ENCODE measurements around the gene B3GAT3. TPM values are rescaled to one million over a fixed set of nuclear protein-coding genes. Genes with fewer than 3 reads are reported as not detected.
"Not testable (repeated sequence)": the region's sequence is repeated elsewhere in the genome, so short reads cannot be mapped to it uniquely, and the experiment has no call there.

The B3GAT3 gene
- total RNA-seq, 2 experiments from 2014 or later: 63.0 to 64.8 TPM

DNA sequence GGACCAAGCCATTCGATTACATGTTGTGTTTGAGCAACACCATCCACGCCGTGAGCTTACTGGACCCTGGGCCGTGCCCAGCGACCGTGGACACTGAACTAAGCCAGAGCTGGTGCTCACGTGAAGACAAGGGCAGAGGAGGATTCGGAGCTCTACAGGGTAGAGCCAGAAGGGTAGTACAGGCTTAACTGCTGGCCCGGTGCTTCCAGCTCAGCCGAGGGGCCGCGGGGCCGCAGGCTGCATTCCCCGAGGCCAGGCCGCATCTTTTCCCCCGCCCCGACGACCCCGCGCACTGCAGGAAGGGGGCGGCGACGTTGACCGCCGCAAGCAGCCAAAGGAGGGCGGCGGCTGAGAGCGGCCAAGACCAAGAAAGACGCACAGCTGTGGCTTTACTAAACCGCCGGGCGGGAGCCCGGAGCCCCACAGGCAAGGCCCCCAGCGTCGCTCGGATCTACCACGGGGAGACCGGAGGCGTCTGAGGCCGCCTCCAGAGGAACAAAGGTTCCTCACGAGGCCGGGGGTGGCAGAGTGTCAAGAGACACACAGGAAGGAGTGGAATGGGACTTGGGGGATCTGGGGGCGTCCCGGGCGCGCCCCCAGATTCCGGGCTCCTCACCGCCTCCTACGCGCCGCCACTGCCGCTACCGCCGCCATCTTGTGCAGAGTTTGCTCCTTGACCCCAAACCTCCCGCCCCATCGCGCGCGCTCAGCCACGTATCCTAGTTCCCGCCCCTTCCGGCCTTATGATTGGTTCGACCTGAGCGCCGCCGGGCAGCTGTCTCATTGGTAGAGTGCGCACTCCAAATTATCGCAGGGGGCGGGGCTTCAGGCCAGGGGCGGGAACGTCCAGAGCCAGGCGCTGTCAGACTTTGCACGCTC lies 24.4 kb upstream of the B3GAT3 start, which contains the start of gene GANAB:
GANAB (minus strand) TSS at position 668 of the 879 bp plus-strand sequence; CDS start at position 654, 14 bp downstream.
- ATAC-seq (peak; percentile 98), DNase-seq (peak; percentile 100)
- H3K9me3 Mint-ChIP-seq (ENCODE audit: insufficient read depth): no peaks in the 10 kb centered on the region
- H3K27me3 Mint-ChIP-seq (ENCODE audit: low read depth): no peaks in the 10 kb centered on the region
- POLR2A ChIA-PET: interaction anchor here (0.7 to 8.9 kb wide), 12 partner anchors 11 to 195 kb away, joined by 3 to 76 read pairs (median 5); partner anchors contain the start of genes B3GAT3, C11orf98, CSKMT and HNRNPUL2
- H3K27ac Mint-ChIP-seq: peak within 1 kb of the TSS; percentile 96
- peaks cover 32% of the 10 kb centered on the region for H3K4me1 Mint-ChIP-seq (ENCODE audit: low read depth)
- CTCF ChIA-PET: interaction anchor here (0.7 to 1.6 kb wide), 3 partner anchors 54 to 251 kb away, joined by 3 to 10 read pairs (median 3); partner anchors contain the start of gene TUT1
- peak within 1 kb of the TSS; percentile 99 for H3K4me3 Mint-ChIP-seq
- peaks cover 46% of the 10 kb centered on the region for H3K36me3 Mint-ChIP-seq (ENCODE audit: low read depth)

DNA sequence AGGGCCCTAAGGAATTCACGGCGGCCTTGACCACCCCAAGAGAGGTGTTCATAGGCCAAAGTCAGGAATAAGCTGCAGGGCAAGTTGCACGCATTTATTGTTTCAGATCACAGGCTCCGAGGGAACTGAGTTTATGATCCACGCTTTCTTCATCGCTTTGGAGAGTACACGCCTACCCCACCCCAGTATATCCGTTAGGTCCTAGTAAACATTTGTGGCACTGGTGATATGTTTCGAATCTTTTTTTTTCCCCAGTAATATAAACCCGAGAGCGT lies 23.8 kb upstream of the B3GAT3 start:
- POLR2A ChIA-PET: interaction anchor here (0.7 to 8.9 kb wide), 10 partner anchors 11 to 196 kb away, joined by 3 to 76 read pairs (median 6); partner anchors contain the start of genes B3GAT3, C11orf98, CSKMT and TMEM223
- ATAC-seq (peak; percentile 1), DNase-seq (no peak)
- peak overlapping the region; percentile 96 for H3K27ac Mint-ChIP-seq
- CTCF ChIA-PET: interaction anchor here (0.7 to 1.6 kb wide), 3 partner anchors 54 to 250 kb away, joined by 3 to 10 read pairs (median 3); partner anchors contain the start of gene TUT1
- peaks cover 49% of the 10 kb centered on the region for H3K36me3 Mint-ChIP-seq (ENCODE audit: low read depth)
- no peaks in the 10 kb centered on the region for H3K9me3 Mint-ChIP-seq (ENCODE audit: insufficient read depth)
- peak overlapping the region; percentile 99 for H3K4me3 Mint-ChIP-seq
- H3K27me3 Mint-ChIP-seq (ENCODE audit: low read depth): no peaks in the 10 kb centered on the region
- H3K4me1 Mint-ChIP-seq (ENCODE audit: low read depth): peaks cover 36% of the 10 kb centered on the region

DNA sequence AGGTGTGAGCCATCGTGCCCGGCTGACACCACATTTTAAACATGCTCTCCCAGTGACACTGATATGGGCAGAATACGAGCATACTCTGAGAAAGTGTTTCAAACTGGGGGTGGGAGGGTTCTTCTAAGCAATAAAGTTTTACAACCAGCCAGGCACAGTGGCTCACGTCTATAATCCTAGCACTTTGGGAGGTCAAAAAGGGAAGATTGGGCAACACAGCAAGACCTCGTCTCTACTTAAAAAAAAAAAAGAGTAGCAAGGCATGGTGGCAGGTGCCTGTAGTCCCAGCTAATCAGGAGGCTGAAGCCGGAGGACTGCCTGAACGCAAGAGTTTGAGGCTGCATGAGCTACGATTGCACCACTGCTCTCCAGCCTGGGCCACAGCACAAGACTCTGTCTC lies 22.4 kb upstream of the B3GAT3 start:
- POLR2A ChIA-PET: interaction anchor here (0.6 to 8.9 kb wide), 7 partner anchors 10 to 89 kb away, joined by 3 to 76 read pairs (median 4); partner anchors contain the start of genes C11orf98, CSKMT and TUT1
- Mint-ChIP-seq H3K27me3 (ENCODE audit: low read depth) (no peaks in the 10 kb centered on the region), H3K4me3 (peak overlapping the region; percentile 45), H3K9me3 (ENCODE audit: insufficient read depth) (no peaks in the 10 kb centered on the region), H3K36me3 (ENCODE audit: low read depth) (peaks cover 52% of the 10 kb centered on the region), H3K27ac (peak overlapping the region; percentile 34), H3K4me1 (ENCODE audit: low read depth) (peaks cover 44% of the 10 kb centered on the region)
- CTCF ChIA-PET: interaction anchor here (0.6 to 1.2 kb wide), 4 partner anchors 9 to 188 kb away, joined by 3 to 4 read pairs (median 3); partner anchors contain the start of genes INTS5 and STX5
- no peak for DNase-seq
- ATAC-seq: no peak

DNA sequence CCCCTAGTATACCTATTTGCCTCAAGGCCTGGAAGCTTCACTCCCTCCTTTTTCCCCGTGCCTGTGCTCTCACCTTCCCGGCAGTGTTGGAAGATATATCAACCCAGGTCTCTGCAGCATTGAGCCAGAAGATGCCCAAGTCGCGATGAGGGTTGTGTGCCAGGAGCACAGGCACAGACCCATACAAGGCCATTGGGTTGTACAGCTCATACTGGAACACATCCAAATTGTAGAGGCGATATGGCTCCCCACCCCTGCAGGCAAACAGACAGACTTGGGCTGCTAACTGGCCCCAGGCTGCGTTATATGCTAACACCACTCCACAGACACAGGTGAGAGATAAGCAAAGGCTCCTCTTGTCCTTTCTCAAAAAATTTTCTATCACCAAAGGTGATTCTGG lies 10.7 kb upstream of the B3GAT3 start:
- H3K36me3 Mint-ChIP-seq (ENCODE audit: low read depth): peaks cover 83% of the 10 kb centered on the region

DNA sequence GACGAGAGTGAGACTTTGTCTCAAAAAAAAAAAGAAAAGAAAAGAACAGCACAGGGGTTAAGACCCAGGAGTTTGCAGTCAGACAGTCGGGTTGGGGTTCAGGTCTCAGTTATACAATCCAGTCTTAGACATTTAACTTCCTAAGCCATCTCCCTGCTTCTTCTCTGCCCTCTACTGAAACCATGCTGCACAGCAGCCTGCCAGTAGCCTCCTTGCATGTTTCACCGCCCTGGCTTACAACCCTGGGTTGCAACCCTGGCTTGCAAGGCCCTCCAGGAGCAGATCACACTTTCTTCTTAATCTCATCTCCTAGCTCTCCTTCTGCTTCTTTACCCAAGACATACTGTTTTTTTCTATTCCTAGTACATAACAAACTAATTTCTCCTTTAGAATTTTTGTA lies 5.9 kb upstream of the B3GAT3 start:
- H3K36me3 Mint-ChIP-seq (ENCODE audit: low read depth): peaks cover 70% of the 10 kb centered on the region
- POLR2A ChIA-PET: interaction anchor here (1.0 kb wide), 1 partner anchor 37 kb away, joined by 3 read pairs; the partner anchor contains the start of genes C11orf98 and CSKMT

More for the DNA sequence above, 10.7 kb upstream of the B3GAT3 start:
- ATAC-seq (no peak), DNase-seq (no peak)
- Mint-ChIP-seq H3K4me3 (no peak overlapping the region), H3K27ac (peak overlapping the region; percentile 13), H3K9me3 (ENCODE audit: insufficient read depth) (no peaks in the 10 kb centered on the region), H3K4me1 (ENCODE audit: low read depth) (peaks cover 19% of the 10 kb centered on the region), H3K27me3 (ENCODE audit: low read depth) (no peaks in the 10 kb centered on the region)
- POLR2A ChIA-PET: no interaction called here
- CTCF ChIA-PET: no interaction called here

DNA sequence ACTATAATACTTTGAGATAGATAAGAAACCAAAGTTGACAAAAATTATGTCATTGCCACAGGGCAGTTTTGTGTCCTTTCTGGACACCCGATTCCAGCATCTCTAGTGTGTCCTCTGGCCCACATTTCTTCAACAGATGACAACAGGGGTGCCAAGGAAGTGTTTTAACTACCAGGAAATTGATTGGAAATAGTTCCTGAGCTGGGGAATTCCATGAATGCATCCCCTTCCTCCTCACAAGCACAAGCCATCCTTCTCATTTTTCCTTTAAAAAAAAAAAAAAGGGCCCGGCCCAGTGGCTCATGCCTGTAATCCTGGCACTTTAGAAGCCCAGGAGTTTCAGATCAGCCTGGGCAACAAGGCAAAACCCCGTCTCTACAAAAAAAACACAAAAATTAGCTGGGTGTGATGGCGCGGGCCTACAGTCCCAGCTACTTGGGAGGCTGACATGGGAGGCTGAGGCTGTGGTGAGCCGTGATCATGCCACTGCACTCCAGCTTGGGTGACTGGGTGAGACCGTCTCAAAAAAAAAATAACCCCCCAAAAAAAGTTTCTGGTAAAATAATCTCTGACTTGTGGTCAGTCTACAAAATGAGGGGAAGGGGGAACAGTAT lies 797 bp upstream of the B3GAT3 start:
- DNase-seq (no peak), ATAC-seq (no peak)
- peak overlapping the region; percentile 86 for H3K4me3 Mint-ChIP-seq
- H3K4me1 Mint-ChIP-seq (ENCODE audit: low read depth): peaks cover 29% of the 10 kb centered on the region
- H3K9me3 Mint-ChIP-seq (ENCODE audit: insufficient read depth): no peaks in the 10 kb centered on the region
- no peaks in the 10 kb centered on the region for H3K27me3 Mint-ChIP-seq (ENCODE audit: low read depth)
- ChIA-PET CTCF (interaction anchor here (1.0 to 3.4 kb wide), 8 partner anchors 11 to 62 kb away, joined by 3 to 18 read pairs (median 3); partner anchors contain the start of genes C11orf98, CSKMT, EML3 and TUT1), POLR2A (interaction anchor here (0.6 to 3.6 kb wide), 14 partner anchors 9 to 233 kb away, joined by 3 to 29 read pairs (median 9); partner anchors contain the start of genes C11orf98, CSKMT, EML3 and GANAB)
- H3K27ac Mint-ChIP-seq: peak overlapping the region; percentile 92
- peaks cover 48% of the 10 kb centered on the region for H3K36me3 Mint-ChIP-seq (ENCODE audit: low read depth)

More for the DNA sequence above, 5.9 kb upstream of the B3GAT3 start:
- Mint-ChIP-seq H3K4me1 (ENCODE audit: low read depth) (peaks cover 2% of the 10 kb centered on the region), H3K27me3 (ENCODE audit: low read depth) (no peaks in the 10 kb centered on the region), H3K27ac (no peak overlapping the region), H3K4me3 (no peak overlapping the region), H3K9me3 (ENCODE audit: insufficient read depth) (no peaks in the 10 kb centered on the region)
- DNase-seq (no peak), ATAC-seq (peak; percentile 24)
- CTCF ChIA-PET: interaction anchor here (1.5 to 1.8 kb wide), 3 partner anchors 16 to 67 kb away, joined by 3 to 4 read pairs (median 3); partner anchors contain the start of gene EML3

DNA sequence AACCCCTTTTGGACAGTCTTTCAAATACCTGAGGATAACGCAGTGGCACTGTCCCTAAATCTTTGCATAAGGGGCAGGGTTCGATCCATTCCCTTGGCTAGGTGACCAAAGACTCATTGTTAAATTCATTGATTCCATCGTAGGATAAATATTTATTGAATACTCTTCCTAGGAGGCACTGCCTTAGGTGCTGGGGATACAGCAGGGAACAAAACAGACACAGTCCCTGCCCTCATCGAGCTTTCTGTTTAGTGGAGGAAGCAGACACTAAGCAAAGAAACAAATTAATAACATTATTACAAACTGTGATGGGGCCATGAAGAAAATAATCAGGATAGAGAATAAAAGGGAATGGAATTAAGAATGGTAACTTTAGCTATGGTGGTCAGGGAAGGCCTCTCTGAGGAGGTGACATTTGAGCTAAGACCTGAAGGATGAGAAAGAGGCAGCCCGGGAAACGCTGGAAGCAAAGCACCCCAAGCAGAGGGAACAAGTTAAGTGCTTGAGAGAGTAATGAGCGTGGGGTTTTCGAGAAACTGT lies 689 bp downstream of the B3GAT3 start:
- H3K27ac Mint-ChIP-seq: peak overlapping the region; percentile 97

DNA sequence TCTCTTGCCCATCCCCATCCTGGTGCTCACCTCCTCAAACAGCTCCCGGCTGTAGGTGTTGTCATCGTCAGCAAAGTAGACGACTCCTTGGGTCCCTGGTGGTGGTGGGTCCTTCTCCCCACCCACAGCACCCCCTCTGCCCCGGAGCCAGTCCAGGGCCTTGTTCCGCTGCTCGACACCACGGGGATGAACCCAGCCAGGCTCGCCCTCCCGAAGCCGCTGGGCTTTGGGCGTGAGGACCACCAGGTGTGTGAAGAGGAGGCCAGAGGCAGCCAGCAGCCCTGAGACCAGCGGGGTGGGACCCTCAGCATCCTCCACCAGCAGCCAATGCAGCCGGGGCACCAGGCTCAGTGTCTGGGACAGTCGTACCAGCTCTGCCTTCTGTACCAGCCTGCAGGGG lies 4.8 kb downstream of the B3GAT3 start:
- ATAC-seq; DNase-seq; H3K4me3 Mint-ChIP-seq; H3K27ac Mint-ChIP-seq; H3K9me3 Mint-ChIP-seq (ENCODE audit: insufficient read depth); H3K27me3 Mint-ChIP-seq (ENCODE audit: low read depth): not testable (repeated sequence)
- POLR2A ChIA-PET: interaction anchor here (0.9 to 1.1 kb wide), 2 partner anchors 25 to 89 kb away, joined by 3 read pairs; no protein-coding TSS in a partner anchor
- Mint-ChIP-seq H3K4me1 (ENCODE audit: low read depth) (peaks cover 43% of the 10 kb centered on the region), H3K36me3 (ENCODE audit: low read depth) (peaks cover 30% of the 10 kb centered on the region)
- CTCF ChIA-PET: interaction anchor here (0.9 kb wide), 1 partner anchor 25 kb away, joined by 3 read pairs; the partner anchor contains the start of gene TUT1

More for the DNA sequence above, 689 bp downstream of the B3GAT3 start:
- Mint-ChIP-seq H3K9me3 (ENCODE audit: insufficient read depth) (no peaks in the 10 kb centered on the region), H3K4me1 (ENCODE audit: low read depth) (peaks cover 34% of the 10 kb centered on the region), H3K27me3 (ENCODE audit: low read depth) (no peaks in the 10 kb centered on the region), H3K4me3 (peak overlapping the region; percentile 86), H3K36me3 (ENCODE audit: low read depth) (peaks cover 43% of the 10 kb centered on the region)
- DNase-seq: no peak
- ChIA-PET POLR2A (interaction anchor here (0.8 to 3.6 kb wide), 19 partner anchors 9 to 235 kb away, joined by 3 to 29 read pairs (median 6); partner anchors contain the start of genes C11orf98, CSKMT, EEF1G and EML3), CTCF (interaction anchor here (0.7 to 3.4 kb wide), 13 partner anchors 10 to 240 kb away, joined by 3 to 18 read pairs (median 4); partner anchors contain the start of genes C11orf98, CSKMT, EML3 and MTA2)
- no peak for ATAC-seq

DNA sequence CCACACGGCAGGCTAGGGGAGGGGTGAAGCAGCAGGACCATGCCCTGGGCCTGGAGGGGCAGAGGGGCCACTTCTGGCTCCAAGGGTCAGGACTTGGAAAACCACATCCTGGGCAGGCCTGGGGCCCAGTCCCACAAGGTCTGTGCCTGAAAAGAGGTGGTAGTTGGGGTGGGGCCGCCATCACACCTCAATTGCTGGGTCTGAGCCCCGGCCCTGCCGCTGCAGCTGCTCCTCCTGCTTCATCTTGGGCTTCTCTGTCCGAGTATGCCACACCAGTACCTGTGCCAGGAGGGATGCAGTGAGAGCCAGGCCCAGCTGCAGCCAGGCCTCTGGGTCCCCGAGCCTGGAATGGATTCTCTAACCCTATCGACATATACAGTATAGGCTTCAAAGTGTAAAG lies 6.3 kb downstream of the B3GAT3 start:
- no peaks in the 10 kb centered on the region for H3K27me3 Mint-ChIP-seq (ENCODE audit: low read depth)
- no peak overlapping the region for H3K27ac Mint-ChIP-seq
- H3K4me3 Mint-ChIP-seq: no peak overlapping the region
- H3K4me1 Mint-ChIP-seq (ENCODE audit: low read depth): peaks cover 43% of the 10 kb centered on the region
- DNase-seq (no peak), ATAC-seq (no peak)
- H3K9me3 Mint-ChIP-seq (ENCODE audit: insufficient read depth): no peaks in the 10 kb centered on the region
- CTCF ChIA-PET: no interaction called here
- peaks cover 24% of the 10 kb centered on the region for H3K36me3 Mint-ChIP-seq (ENCODE audit: low read depth)
- POLR2A ChIA-PET: interaction anchor here (0.8 to 1.5 kb wide), 3 partner anchors 24 to 50 kb away, joined by 3 to 6 read pairs (median 5); partner anchors contain the start of genes C11orf98, CSKMT and TUT1

DNA sequence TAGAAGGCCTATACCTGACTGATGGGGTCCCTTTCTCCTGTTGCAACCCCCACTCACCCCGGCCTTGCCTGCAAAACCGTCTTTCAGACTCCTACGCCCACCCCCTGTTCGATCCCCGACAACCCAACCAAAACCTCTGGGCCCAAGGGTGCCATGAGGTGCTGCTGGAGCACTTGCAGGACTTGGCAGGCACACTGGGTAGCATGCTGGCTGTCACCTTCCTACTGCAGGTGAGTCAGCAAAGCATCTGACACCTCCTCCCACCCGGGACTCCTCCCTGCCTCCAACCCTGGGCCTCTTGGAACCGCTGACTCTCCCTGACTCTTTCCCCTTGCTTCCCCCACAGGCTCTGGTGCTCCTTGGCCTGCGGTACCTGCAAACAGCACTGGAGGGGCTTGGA lies 7.5 kb downstream of the B3GAT3 start:
- no peak overlapping the region for H3K4me3 Mint-ChIP-seq
- peaks cover 30% of the 10 kb centered on the region for H3K36me3 Mint-ChIP-seq (ENCODE audit: low read depth)
- H3K9me3 Mint-ChIP-seq (ENCODE audit: insufficient read depth): no peaks in the 10 kb centered on the region
- no peak for ATAC-seq
- H3K27ac Mint-ChIP-seq: peak overlapping the region; percentile 81
- ChIA-PET POLR2A (interaction anchor here (1.4 to 1.5 kb wide), 2 partner anchors 23 to 51 kb away, joined by 5 to 6 read pairs; partner anchors contain the start of genes C11orf98, CSKMT and TUT1), CTCF (interaction anchor here (4.4 kb wide), 1 partner anchor 22 kb away, joined by 24 read pairs; the partner anchor contains the start of gene TUT1)
- no peak for DNase-seq
- H3K4me1 Mint-ChIP-seq (ENCODE audit: low read depth): peaks cover 48% of the 10 kb centered on the region
- H3K27me3 Mint-ChIP-seq (ENCODE audit: low read depth): no peaks in the 10 kb centered on the region

All from activated CD8-positive, alpha-beta T cell treated with anti-CD3 and anti-CD28 coated beads, Interleukin-2, amount 10 ng/mL, durations not matched to agents 7 days and 5 days (primary cell).